B cell (primary cell): Measurements from ENCODE around the gene PCDH9. TPM values are rescaled to one million over a fixed set of nuclear protein-coding genes. Genes with fewer than 3 reads are reported as not detected.

ENCODE experiments used
- ATAC-seq: fragments of 200-7000 bp; cut with Tn5 transposase; one replicate; pipeline ENCODE4 v1.10.0; 2021; ENCODE audit warnings: low read depth, mild to moderate bottlenecking, moderate number of reproducible peaks, moderate library complexity
- CTCF ChIA-PET: fragments of 350-600 bp; sonication (Branson Sonifier 250); formaldehyde crosslinking; loops from one replicate; lab custom pipeline; 2021; ENCODE audit warnings: antibody characterized with exemption, inconsistent platforms; lab: Charles Lee
- POLR2A ChIA-PET: fragments of 350-600 bp; sonication (Branson Sonifier 250); formaldehyde crosslinking; loops from one replicate; lab custom pipeline; 2021; ENCODE audit warnings: antibody characterized with exemption; lab: Charles Lee
- DNase-seq: peaks from one replicate; pipeline ENCODE4 v3.0.0; 2013
- H2AFZ ChIP-seq: 2 replicates; pipeline ENCODE4 v1.6.1; 2012; ENCODE audit warnings: mild to moderate bottlenecking, low read depth, low read length; ENCODE audit not compliant: insufficient read depth, poor library complexity, severe bottlenecking
- H3K27ac ChIP-seq, 2 donors: 1 replicate in 1 of 2; 2 replicates in 1 of 2; pipeline ENCODE4 v1.5.1; 2012 to 2013; ENCODE audit warnings: low read length in 2 of 2, mild to moderate bottlenecking in 2 of 2, moderate library complexity in 1 of 2
- H3K27me3 ChIP-seq, 4 experiments: fragments of 200-600 bp in 1 of 4; sonication (generic) in 1 of 4; replicated peaks in 1 of 4; 1 replicate in 2 of 4; 2 replicates in 2 of 4; pipeline versions ENCODE4 v1.6.1 to v1.7.0; 2013 to 2016; ENCODE audit warnings: low read length in 3 of 4, mild to moderate bottlenecking in 2 of 4, mixed read lengths in 1 of 4, moderate library complexity in 1 of 4; ENCODE audit not compliant: insufficient read depth in 4 of 4, control insufficient read depth in 3 of 4; ENCODE audit errors: control extremely low read depth in 1 of 4
- H3K36me3 ChIP-seq, 2 experiments: replicated peaks in 1 of 2; 1 replicate in 1 of 2; 2 replicates in 1 of 2; pipeline versions ENCODE4 v1.6.1 to v1.7.1; 2013; ENCODE audit warnings: low read length in 1 of 2; ENCODE audit not compliant: insufficient read depth in 2 of 2, control insufficient read depth in 1 of 2; ENCODE audit errors: control extremely low read depth in 1 of 2, extremely low read depth in 1 of 2
- H3K4me1 ChIP-seq, 2 donors: fragments of 200-600 bp in 1 of 2; sonication (generic) in 1 of 2; 1 replicate in 1 of 2; 2 replicates in 1 of 2; pipeline versions ENCODE4 v1.5.1 to v1.6.1; 2013 to 2017; ENCODE audit warnings: low read length in 2 of 2; ENCODE audit not compliant: control insufficient read depth in 2 of 2, insufficient read depth in 2 of 2
- H3K4me2 ChIP-seq: replicated peaks from 2 replicates; pipeline ENCODE3; 2012; ENCODE audit warnings: mild to moderate bottlenecking, low read depth, low read length; ENCODE audit not compliant: poor library complexity, severe bottlenecking
- H3K4me3 ChIP-seq, 5 experiments: fragments of 200-600 bp in 1 of 5; sonication (generic) in 1 of 5; 1 replicate in 3 of 5; 2 replicates in 2 of 5; pipeline versions ENCODE4 v1.5.1 to v1.7.0; 2011 to 2016; ENCODE audit warnings: low read length in 4 of 5, mild to moderate bottlenecking in 4 of 5, low read depth in 2 of 5, control low read depth in 1 of 5, moderate library complexity in 1 of 5; ENCODE audit not compliant: insufficient read depth in 1 of 5; ENCODE audit errors: control extremely low read depth in 1 of 5, extremely low read depth in 1 of 5
- H3K79me2 ChIP-seq: fragments of 200-600 bp; sonication (generic); one replicate; pipeline ENCODE4 v1.6.0; 2016; ENCODE audit warnings: low read length; ENCODE audit not compliant: control insufficient read depth, insufficient read depth
- H3K9ac ChIP-seq: fragments of 200-600 bp; sonication (generic); 2 replicates; pipeline ENCODE4 v1.6.1; 2017; ENCODE audit warnings: mild to moderate bottlenecking, low read length, moderate library complexity
- H3K9me3 ChIP-seq, 3 donors: one replicate each; pipeline versions ENCODE4 v1.6.1 to v1.7.1; 2013; ENCODE audit warnings: low read length in 2 of 3; ENCODE audit not compliant: control insufficient read depth in 2 of 3, insufficient read depth in 1 of 3; ENCODE audit errors: control extremely low read depth in 1 of 3
- H4K20me1 ChIP-seq: 2 replicates; pipeline ENCODE4 v1.6.0; 2012; ENCODE audit warnings: mild to moderate bottlenecking, low read length; ENCODE audit not compliant: insufficient read depth, control insufficient read depth, poor library complexity, severe bottlenecking
- H3K27ac Mint-ChIP-seq: one replicate; pipeline ENCODE4 v1.8.0; 2021; ENCODE audit warnings: mixed read lengths
- H3K27me3 Mint-ChIP-seq: one replicate; pipeline ENCODE4 v1.8.0; 2021; ENCODE audit warnings: mixed read lengths
- H3K4me1 Mint-ChIP-seq: one replicate; pipeline ENCODE4 v1.8.0; 2021; ENCODE audit warnings: mixed read lengths
- H3K4me3 Mint-ChIP-seq: one replicate; pipeline ENCODE4 v1.8.0; 2021; ENCODE audit warnings: mixed read lengths
- H3K9me3 Mint-ChIP-seq: one replicate; pipeline ENCODE4 v1.8.0; 2022; ENCODE audit warnings: mixed read lengths; ENCODE audit not compliant: insufficient read depth
- CTCF ChIP-seq: fragments of 200-600 bp; IDR thresholded peaks from one replicate; pipeline ENCODE4 v1.8.0; 2022; ENCODE audit warnings: antibody characterized with exemption, mild to moderate bottlenecking
- EZH2 ChIP-seq: IDR thresholded peaks from 2 replicates; pipeline ENCODE4 v1.6.1; 2012; ENCODE audit warnings: borderline replicate concordance, low read depth, mild to moderate bottlenecking, moderate library complexity, low read length; ENCODE audit not compliant: insufficient read depth, poor library complexity, severe bottlenecking
- WGBS: methylation state at CpG from one replicate; pipeline ENCODE4 v1.1.5; 2013; ENCODE audit warnings: missing lambda C conversion rate; ENCODE audit not compliant: insufficient coverage; 5-methylcytosine and 5-hydroxymethylcytosine counted together
- intact Hi-C: fragments of 100-400 bp; cut with micrococcal nuclease; formaldehyde crosslinking; loops from one replicate; pipeline ENCODE4 v1.10.0; 2022
- polyA plus RNA-seq: library from polyadenylated mRNA; depleted of rRNA; stranded (reverse); fragments of >200 nt; gene quantifications from 2 replicates; pipeline ENCODE4 v1.2.3, GENCODE V29; 2012
- total RNA-seq, 2 donors: library from RNA; stranded (reverse); fragments of 120-200 nt in 1 of 2; gene quantifications; 1 replicate in 1 of 2; 2 replicates in 1 of 2; pipeline versions ENCODE4 v1.2.3 to v1.2.4, GENCODE V29; 2013 to 2022

PCDH9 gene
- total and polyA plus RNA-seq, 2 donors (not counting 1 experiment from before 2014, with no cell fraction given), result 13.1 to 21.8 TPM

- DNase-seq (peak; percentile 59), ATAC-seq (peak; percentile 47)
- H3K4me1 Mint-ChIP-seq, result no peaks in the 10 kb centered on the region
- no peaks in the 10 kb centered on the region for H3K27me3 Mint-ChIP-seq
- intact Hi-C loops, result no loop called here
- Histone ChIP-seq H3K27me3 (no peaks in the 10 kb centered on the region), H4K20me1 (no peaks in the 10 kb centered on the region), H3K27ac (no peak overlapping the region), H3K79me2 (no peaks in the 10 kb centered on the region), H3K4me1 (no peaks in the 10 kb centered on the region), H3K36me3 (no peaks in the 10 kb centered on the region), H3K9ac (no peak overlapping the region), H2AFZ (no peak overlapping the region), H3K9me3 (no peaks in the 10 kb centered on the region), H3K4me3 (no peak overlapping the region), H3K4me2 (no peak overlapping the region)
- H3K4me3 Mint-ChIP-seq, result no peak overlapping the region
- H3K9me3 Mint-ChIP-seq, result no peaks in the 10 kb centered on the region
- ChIA-PET CTCF (interaction anchor here (0.6 to 3.7 kb wide), 13 partner anchors 9 to 1596 kb away, joined by 3 to 15 read pairs (median 3); partner anchors contain the start of gene PCDH9), POLR2A (interaction anchor here (0.7 kb wide), 1 partner anchor 541 kb away, joined by 4 read pairs; no protein-coding TSS in a partner anchor)
- TF ChIP-seq CTCF (peak; percentile 97), EZH2 (no peak)
- no peak overlapping the region for H3K27ac Mint-ChIP-seq
Measured at GRCh38 chr13:67238277-67238859, 8.2 kb upstream of the PCDH9 start.

GRCh38 chr13:67235265-67235664 lies 5.1 kb upstream of the PCDH9 start:
- peaks cover 5% of the 10 kb centered on the region for H3K27me3 Mint-ChIP-seq
- ATAC-seq, result no peak
- Histone ChIP-seq H3K4me2 (no peak overlapping the region), H3K4me1 (peaks cover 5 to 6% of the 10 kb centered on the region in 2 donors), H4K20me1 (no peaks in the 10 kb centered on the region), H3K27ac (no peak overlapping the region), H3K79me2 (no peaks in the 10 kb centered on the region), H2AFZ (no peak overlapping the region), H3K27me3 (peaks cover 0 to 7% (median 1%) of the 10 kb centered on the region in 4 experiments), H3K36me3 (no peaks in the 10 kb centered on the region), H3K4me3 (no peak overlapping the region), H3K9ac (no peak overlapping the region), H3K9me3 (peaks cover 0 to 3% (median 0%) of the 10 kb centered on the region in 3 donors)
- H3K4me1 Mint-ChIP-seq, result peaks cover 9% of the 10 kb centered on the region
- no peak overlapping the region for H3K4me3 Mint-ChIP-seq
- no peak for DNase-seq
- no peak overlapping the region for H3K27ac Mint-ChIP-seq
- ChIA-PET POLR2A (no interaction called here), CTCF (interaction anchor here (2.4 to 3.7 kb wide), 2 partner anchors 11 to 546 kb away, joined by 6 to 15 read pairs; no protein-coding TSS in a partner anchor)
- WGBS, result no CpG with 5 or more reads among the region's 2 CpGs
- TF ChIP-seq EZH2 (no peak), CTCF (no peak)
- intact Hi-C loops, result no loop called here
- no peaks in the 10 kb centered on the region for H3K9me3 Mint-ChIP-seq
